ENCODE data around the gene PRR15. TPM values are rescaled to one million over a fixed set of nuclear protein-coding genes. Genes with fewer than 3 reads are reported as not detected.

PRR15 gene
- total RNA-seq, 1 experiment from 2014 or later: 2.9 TPM

DNA sequence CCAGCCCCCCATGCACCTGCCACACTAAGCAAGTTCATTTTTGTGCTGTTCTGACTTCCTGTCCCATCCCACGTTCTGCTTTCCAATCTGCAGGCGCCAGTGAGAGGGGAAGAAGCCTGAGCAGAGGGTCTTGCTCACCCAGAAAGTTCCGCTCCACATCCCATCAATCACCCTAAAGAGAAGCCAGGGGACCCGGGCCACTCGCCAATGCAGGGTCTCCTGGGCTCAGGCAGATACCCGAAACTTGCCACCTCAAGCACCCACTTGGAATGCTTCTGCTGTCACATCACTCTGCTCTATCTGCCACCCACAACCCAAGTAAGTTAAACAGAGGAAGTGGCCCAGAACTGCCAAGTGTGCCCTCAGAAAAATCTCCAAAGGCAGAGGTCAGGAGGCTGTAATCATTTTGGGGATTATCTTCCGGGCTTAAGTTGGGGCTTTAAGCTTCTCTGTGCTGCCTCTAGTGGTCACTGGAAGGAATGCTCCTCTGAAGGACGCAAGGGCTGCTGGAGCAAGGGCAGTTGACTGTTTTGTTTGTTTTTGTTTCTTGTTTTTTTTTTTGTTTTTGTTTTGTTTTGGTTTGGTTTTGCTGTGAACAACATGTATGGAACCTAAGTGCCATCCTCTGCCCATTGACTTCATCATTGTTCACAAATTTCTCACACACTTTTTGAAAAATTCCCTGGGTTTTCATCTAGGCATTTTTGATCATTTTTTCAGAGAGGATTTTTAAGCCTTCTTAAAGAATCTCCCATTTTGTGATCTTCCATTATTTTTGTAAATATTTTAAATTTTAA lies 25.5 kb downstream of the PRR15 start:
- H3K9ac ChIP-seq (ENCODE audit: low read length): no peak overlapping the region

More for the DNA sequence above, 25.5 kb downstream of the PRR15 start:
- peak; percentile 84 for ATAC-seq
- Histone ChIP-seq H3K4me3 (replicated peaks in 1 of 2; ENCODE audit: low read depth in 1 of 2, low read length in 2 of 2) (0 out of 4 replicates have a peak overlapping the region, but pooled peaks of 1 of the 2 experiments have one; percentile 1), H2AFZ (ENCODE audit: low read depth, low read length, poor library complexity, severe bottlenecking) (peak overlapping the region; percentile 83), H3K36me3 (ENCODE audit: control insufficient read depth in 1 of 2, insufficient read depth in 2 of 2, low read length in 2 of 2) (no peaks in the 10 kb centered on the region), H3K9me2 (ENCODE audit: insufficient read depth) (no peaks in the 10 kb centered on the region), H3K4me1 (ENCODE audit: control insufficient read depth in 1 of 2, insufficient read depth in 2 of 2, low read length in 2 of 2) (peaks cover 0 to 2% of the 10 kb centered on the region in 2 experiments; a peak in 1 of 4 replicates), H3K4me2 (ENCODE audit: low read length) (peak overlapping the region; percentile 43), H4K20me1 (ENCODE audit: insufficient read depth) (no peaks in the 10 kb centered on the region), H3K27me3 (ENCODE audit: insufficient read depth, low read length) (no peaks in the 10 kb centered on the region), H3K27ac (ENCODE audit: low read depth, low read length) (no peak overlapping the region), H3K9me3 (ENCODE audit: control insufficient read depth in 1 of 2, insufficient read depth in 1 of 2, low read depth in 1 of 2, low read length in 2 of 2) (no peaks in the 10 kb centered on the region), H3K79me2 (ENCODE audit: insufficient read depth, low read length) (no peaks in the 10 kb centered on the region)
- intact Hi-C loops (cut with micrococcal nuclease): no loop called here
- DNase-seq (ENCODE audit: low read depth, low spot score): peak; percentile 56
- BruUV-seq (replicated peaks): no TSS peak
- ChIA-PET CTCF (interaction anchor here (0.9 to 1.3 kb wide), 5 partner anchors 9 to 483 kb away, joined by 3 to 6 read pairs (median 3); no protein-coding TSS in a partner anchor), POLR2A (no interaction called here), RAD21 (ENCODE audit: low non-redundant PET in 1 of 2, low total read pairs in 2 of 2, uncharacterized antibody in 2 of 2, unreplicated experiment in 2 of 2) (no interaction called here)
- TF ChIP-seq, protein P1, sequence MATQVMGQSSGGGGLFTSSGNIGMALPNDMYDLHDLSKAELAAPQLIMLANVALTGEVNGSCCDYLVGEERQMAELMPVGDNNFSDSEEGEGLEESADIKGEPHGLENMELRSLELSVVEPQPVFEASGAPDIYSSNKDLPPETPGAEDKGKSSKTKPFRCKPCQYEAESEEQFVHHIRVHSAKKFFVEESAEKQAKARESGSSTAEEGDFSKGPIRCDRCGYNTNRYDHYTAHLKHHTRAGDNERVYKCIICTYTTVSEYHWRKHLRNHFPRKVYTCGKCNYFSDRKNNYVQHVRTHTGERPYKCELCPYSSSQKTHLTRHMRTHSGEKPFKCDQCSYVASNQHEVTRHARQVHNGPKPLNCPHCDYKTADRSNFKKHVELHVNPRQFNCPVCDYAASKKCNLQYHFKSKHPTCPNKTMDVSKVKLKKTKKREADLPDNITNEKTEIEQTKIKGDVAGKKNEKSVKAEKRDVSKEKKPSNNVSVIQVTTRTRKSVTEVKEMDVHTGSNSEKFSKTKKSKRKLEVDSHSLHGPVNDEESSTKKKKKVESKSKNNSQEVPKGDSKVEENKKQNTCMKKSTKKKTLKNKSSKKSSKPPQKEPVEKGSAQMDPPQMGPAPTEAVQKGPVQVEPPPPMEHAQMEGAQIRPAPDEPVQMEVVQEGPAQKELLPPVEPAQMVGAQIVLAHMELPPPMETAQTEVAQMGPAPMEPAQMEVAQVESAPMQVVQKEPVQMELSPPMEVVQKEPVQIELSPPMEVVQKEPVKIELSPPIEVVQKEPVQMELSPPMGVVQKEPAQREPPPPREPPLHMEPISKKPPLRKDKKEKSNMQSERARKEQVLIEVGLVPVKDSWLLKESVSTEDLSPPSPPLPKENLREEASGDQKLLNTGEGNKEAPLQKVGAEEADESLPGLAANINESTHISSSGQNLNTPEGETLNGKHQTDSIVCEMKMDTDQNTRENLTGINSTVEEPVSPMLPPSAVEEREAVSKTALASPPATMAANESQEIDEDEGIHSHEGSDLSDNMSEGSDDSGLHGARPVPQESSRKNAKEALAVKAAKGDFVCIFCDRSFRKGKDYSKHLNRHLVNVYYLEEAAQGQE (IDR thresholded peaks at IDR 0.05; ENCODE audit: low read depth): no peak
- TF ChIP-seq, protein P2, sequence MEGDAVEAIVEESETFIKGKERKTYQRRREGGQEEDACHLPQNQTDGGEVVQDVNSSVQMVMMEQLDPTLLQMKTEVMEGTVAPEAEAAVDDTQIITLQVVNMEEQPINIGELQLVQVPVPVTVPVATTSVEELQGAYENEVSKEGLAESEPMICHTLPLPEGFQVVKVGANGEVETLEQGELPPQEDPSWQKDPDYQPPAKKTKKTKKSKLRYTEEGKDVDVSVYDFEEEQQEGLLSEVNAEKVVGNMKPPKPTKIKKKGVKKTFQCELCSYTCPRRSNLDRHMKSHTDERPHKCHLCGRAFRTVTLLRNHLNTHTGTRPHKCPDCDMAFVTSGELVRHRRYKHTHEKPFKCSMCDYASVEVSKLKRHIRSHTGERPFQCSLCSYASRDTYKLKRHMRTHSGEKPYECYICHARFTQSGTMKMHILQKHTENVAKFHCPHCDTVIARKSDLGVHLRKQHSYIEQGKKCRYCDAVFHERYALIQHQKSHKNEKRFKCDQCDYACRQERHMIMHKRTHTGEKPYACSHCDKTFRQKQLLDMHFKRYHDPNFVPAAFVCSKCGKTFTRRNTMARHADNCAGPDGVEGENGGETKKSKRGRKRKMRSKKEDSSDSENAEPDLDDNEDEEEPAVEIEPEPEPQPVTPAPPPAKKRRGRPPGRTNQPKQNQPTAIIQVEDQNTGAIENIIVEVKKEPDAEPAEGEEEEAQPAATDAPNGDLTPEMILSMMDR (IDR thresholded peaks at IDR 0.05 in 2 of 3, conservative IDR thresholded peaks at IDR 0.05 in 1 of 3; ENCODE audit: borderline replicate concordance in 1 of 3, insufficient read depth in 1 of 3, low read depth in 2 of 3, low read length in 2 of 3): peak; percentile 37 to 93 (median 87); a peak in 5 of 6 replicates
- TF ChIP-seq ZFX (IDR thresholded peaks at IDR 0.05) (no peak), YY1 (IDR thresholded peaks at IDR 0.05; ENCODE audit: extremely low read depth, insufficient replicate concordance, low read depth, low read length) (no peak), TCF7L2 (IDR thresholded peaks at IDR 0.05; ENCODE audit: borderline replicate concordance, extremely low read depth, insufficient read depth, insufficient read length) (no peak), EZH2 (IDR thresholded peaks at IDR 0.05) (no peak), RAD21 (IDR thresholded peaks at IDR 0.05; ENCODE audit: low read depth) (peak; percentile 50; the same call in 1 of the 2 replicates), CBX3 (IDR thresholded peaks at IDR 0.05; ENCODE audit: low read depth) (no peak), SP1 (IDR thresholded peaks at IDR 0.05; ENCODE audit: low read depth) (no peak)
